OCI-LY7 (cell line): ENCODE measurements around the gene C18orf54.

Experiments used
- CTCF ChIP-seq: fragments of 200-600 bp; sonication (generic); conservative IDR thresholded peaks from 2 replicates; pipeline ENCODE4 v1.5.1; 2014; ENCODE audit warnings: mild to moderate bottlenecking, antibody characterized with exemption, low read length, moderate library complexity, mixed read lengths
- EZH2phosphoT487 ChIP-seq: fragments of 200-600 bp; sonication (generic); IDR thresholded peaks from 2 replicates; pipeline ENCODE4 v1.6.1; 2018; ENCODE audit warnings: low read depth, borderline replicate concordance, mild to moderate bottlenecking, mixed run types, antibody characterized with exemption, low read length, moderate library complexity, mixed read lengths

GRCh38 chr18:54357660-54358494 lies at the start of gene C18orf54, which contains the start of gene STARD6:
- TF ChIP-seq CTCF (peak; percentile 65), EZH2phosphoT487 (no peak)
